ENCODE measurements around the gene SRGAP3. TPM values are rescaled to one million over a fixed set of nuclear protein-coding genes. Genes with fewer than 3 reads are reported as not detected.
A peak's percentile ranks its signal among the peaks of the same experiment; 100 is the strongest.

The SRGAP3 gene
- total RNA-seq, 1 experiment from 2014 or later, result 5.3 TPM

GRCh38 chr3:9225268-9225667 is 24.2 kb downstream of the SRGAP3 start:
- DNase-seq, result peak; percentile 48
- Histone ChIP-seq H3K27me3 (ENCODE audit: control insufficient read depth, insufficient read depth, low read length) (no peaks in the 10 kb centered on the region), H3K4me3 (ENCODE audit: insufficient read depth, low read depth, low read length) (no peak overlapping the region), H3K36me3 (replicated peaks; ENCODE audit: control insufficient read depth, insufficient read depth, low read length) (no peaks in the 10 kb centered on the region)

DNA sequence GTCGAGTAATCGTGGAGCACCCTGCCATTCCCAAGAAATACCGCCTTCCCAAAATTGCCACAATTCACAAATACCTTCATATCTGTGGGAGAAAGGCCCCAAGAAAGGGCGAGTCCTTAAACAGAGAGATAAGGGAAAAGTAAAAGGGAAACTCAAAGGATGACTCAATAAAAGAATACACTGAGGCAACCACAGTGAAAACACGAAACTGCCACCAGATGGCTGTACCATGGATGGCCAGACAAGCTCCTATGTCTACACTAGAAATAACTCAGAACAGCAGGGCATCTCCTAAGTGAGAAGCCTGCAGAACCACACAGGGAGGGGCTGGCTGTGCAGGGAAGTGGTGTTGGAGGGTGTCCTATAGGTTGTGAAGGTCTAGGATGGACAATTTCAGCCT is 25.0 kb downstream of the SRGAP3 start:
- DNase-seq, result no peak
- no peak overlapping the region for H3K4me3 ChIP-seq (ENCODE audit: insufficient read depth, low read depth, low read length)
- no peaks in the 10 kb centered on the region for H3K36me3 ChIP-seq (replicated peaks; ENCODE audit: control insufficient read depth, insufficient read depth, low read length)
- no peaks in the 10 kb centered on the region for H3K27me3 ChIP-seq (ENCODE audit: control insufficient read depth, insufficient read depth, low read length)

- Histone ChIP-seq H3K36me3 (replicated peaks; ENCODE audit: control insufficient read depth, insufficient read depth, low read length) (no peaks in the 10 kb centered on the region), H3K4me3 (ENCODE audit: insufficient read depth, low read depth, low read length) (no peak overlapping the region), H3K27me3 (ENCODE audit: control insufficient read depth, insufficient read depth, low read length) (no peaks in the 10 kb centered on the region)
- no peak for DNase-seq
These were observed 25.8 kb downstream of the SRGAP3 start for GRCh38 chr3:9223672-9224071.

DNA sequence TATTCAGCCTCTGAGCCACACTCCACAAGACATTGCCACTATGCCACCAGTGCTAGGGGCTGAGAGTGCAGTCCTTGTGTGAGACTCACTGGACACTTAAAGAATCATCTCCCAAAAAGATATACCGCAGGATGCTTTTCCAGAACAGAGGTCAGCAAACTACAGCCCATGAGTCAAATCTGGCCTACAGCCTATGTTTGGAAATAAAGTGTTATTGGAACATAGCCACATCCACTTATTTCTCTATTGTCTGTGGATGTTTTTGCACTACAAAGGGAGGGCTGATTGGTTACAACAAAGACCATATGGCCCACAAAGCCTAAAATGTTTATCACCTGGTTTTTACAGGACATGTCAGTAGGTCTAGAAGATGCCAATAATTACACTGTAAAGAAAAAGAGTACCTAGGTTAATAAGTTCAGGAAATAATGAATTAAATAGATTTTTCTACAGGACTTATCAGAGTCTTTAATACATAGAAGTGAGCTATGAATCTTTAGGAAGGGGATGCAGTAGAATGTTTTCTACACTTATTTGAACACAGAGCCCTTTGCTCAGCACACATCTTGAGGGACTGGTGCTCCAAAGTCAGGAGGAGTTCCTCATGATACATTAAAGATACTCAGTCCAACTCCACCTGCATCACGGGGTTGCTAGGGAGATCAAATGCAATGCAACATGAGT is 26.3 kb downstream of the SRGAP3 start:
- no peak for DNase-seq
- Histone ChIP-seq H3K27me3 (ENCODE audit: control insufficient read depth, insufficient read depth, low read length) (no peaks in the 10 kb centered on the region), H3K36me3 (replicated peaks; ENCODE audit: control insufficient read depth, insufficient read depth, low read length) (no peaks in the 10 kb centered on the region), H3K4me3 (ENCODE audit: insufficient read depth, low read depth, low read length) (no peak overlapping the region)

GRCh38 chr3:9222049-9222448 is 27.4 kb downstream of the SRGAP3 start:
- no peaks in the 10 kb centered on the region for H3K36me3 ChIP-seq (replicated peaks; ENCODE audit: control insufficient read depth, insufficient read depth, low read length)
- H3K27me3 ChIP-seq (ENCODE audit: control insufficient read depth, insufficient read depth, low read length), result no peaks in the 10 kb centered on the region
- no peak for DNase-seq
- H3K4me3 ChIP-seq (ENCODE audit: insufficient read depth, low read depth, low read length), result no peak overlapping the region

DNA sequence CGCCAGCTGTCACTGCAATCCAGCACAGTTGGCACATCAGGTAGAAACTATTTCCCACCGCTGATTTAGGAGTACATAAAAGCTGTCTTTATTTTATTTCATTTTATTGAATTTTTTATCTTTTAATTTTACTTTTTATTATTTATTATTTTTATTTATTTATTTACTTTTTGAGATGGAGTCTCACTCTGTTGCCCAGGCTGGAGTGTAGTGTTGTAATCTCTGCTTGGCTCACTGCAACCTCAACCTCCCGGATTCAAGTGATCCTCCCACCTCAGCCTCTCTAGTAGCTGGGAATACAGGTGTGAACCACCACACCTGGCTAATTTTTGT is 31.0 kb downstream of the SRGAP3 start:
- H3K4me3 ChIP-seq (ENCODE audit: insufficient read depth, low read depth, low read length), result no peak overlapping the region
- no peaks in the 10 kb centered on the region for H3K36me3 ChIP-seq (replicated peaks; ENCODE audit: control insufficient read depth, insufficient read depth, low read length)
- no peaks in the 10 kb centered on the region for H3K27me3 ChIP-seq (ENCODE audit: control insufficient read depth, insufficient read depth, low read length)
- no peak for DNase-seq

DNA sequence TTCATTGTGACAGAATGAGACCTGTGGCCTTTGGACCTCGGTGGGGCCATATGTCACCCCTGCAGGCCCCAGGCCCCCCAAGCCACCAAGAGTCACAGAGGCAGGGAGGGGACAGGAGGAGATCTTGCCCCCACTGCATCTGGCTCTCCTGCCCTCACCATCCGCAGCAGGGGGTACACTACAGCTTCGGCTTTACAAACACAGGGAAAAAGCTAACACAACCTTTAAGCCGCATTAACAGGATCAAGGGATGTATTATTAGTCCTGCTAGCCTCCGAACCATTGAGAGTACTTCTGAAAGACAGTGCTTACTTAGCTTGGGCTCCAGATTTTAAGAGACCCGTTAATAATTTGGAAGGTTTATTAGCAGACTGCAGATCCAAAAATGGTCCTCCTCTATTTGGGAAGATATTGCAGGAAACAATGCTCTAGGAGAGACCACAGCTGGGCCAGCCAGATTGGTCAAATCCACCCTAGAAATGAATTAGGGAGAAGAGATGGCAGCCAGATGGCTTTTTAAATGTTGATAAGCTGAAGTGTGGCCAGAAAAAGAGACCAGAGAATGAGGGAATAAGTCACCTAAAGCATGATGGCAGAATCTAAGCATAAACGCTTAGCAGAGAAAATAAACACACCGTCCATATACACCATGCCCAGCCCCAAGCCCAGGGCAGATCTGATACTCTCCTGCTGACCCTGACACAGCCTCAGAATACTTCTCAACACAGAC is 31.5 kb downstream of the SRGAP3 start:
- Histone ChIP-seq H3K4me3 (ENCODE audit: insufficient read depth, low read depth, low read length) (no peak overlapping the region), H3K27me3 (ENCODE audit: control insufficient read depth, insufficient read depth, low read length) (no peaks in the 10 kb centered on the region), H3K36me3 (replicated peaks; ENCODE audit: control insufficient read depth, insufficient read depth, low read length) (no peaks in the 10 kb centered on the region)
- DNase-seq, result no peak

GRCh38 chr3:9216736-9217135 is 32.7 kb downstream of the SRGAP3 start:
- DNase-seq, result no peak
- H3K36me3 ChIP-seq (replicated peaks; ENCODE audit: control insufficient read depth, insufficient read depth, low read length), result no peaks in the 10 kb centered on the region
- no peak overlapping the region for H3K4me3 ChIP-seq (ENCODE audit: insufficient read depth, low read depth, low read length)
- no peaks in the 10 kb centered on the region for H3K27me3 ChIP-seq (ENCODE audit: control insufficient read depth, insufficient read depth, low read length)

DNA sequence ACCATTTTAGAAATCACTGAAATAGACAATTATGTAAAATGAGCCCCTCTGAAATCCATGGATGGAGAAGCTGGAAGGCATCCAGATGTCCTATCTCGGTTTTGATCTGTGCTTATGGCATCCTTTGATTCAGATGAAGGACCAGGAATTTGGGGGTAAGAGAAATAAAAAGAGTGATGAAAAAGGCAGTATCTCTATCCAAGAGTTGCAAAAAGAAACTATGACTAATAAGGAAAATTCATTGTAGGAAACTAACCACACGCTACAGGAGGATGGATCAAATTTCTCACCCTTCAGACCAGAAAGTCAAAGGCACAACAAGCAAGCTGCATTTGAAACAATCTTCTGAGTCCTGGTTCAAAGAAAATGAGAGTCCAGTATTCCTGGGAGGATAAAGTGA is 34.8 kb downstream of the SRGAP3 start:
- H3K27me3 ChIP-seq (ENCODE audit: control insufficient read depth, insufficient read depth, low read length), result no peaks in the 10 kb centered on the region
- no peak for DNase-seq
- H3K4me3 ChIP-seq (ENCODE audit: insufficient read depth, low read depth, low read length), result no peak overlapping the region
- H3K36me3 ChIP-seq (replicated peaks; ENCODE audit: control insufficient read depth, insufficient read depth, low read length), result no peaks in the 10 kb centered on the region

- no peak for DNase-seq
- no peaks in the 10 kb centered on the region for H3K36me3 ChIP-seq (replicated peaks; ENCODE audit: control insufficient read depth, insufficient read depth, low read length)
- no peak overlapping the region for H3K4me3 ChIP-seq (ENCODE audit: insufficient read depth, low read depth, low read length)
- H3K27me3 ChIP-seq (ENCODE audit: control insufficient read depth, insufficient read depth, low read length), result no peaks in the 10 kb centered on the region
These were observed 35.3 kb downstream of the SRGAP3 start for GRCh38 chr3:9214185-9214584.

GRCh38 chr3:9213019-9213634 is 36.3 kb downstream of the SRGAP3 start:
- no peak for DNase-seq
- Histone ChIP-seq H3K27me3 (ENCODE audit: control insufficient read depth, insufficient read depth, low read length) (no peaks in the 10 kb centered on the region), H3K36me3 (replicated peaks; ENCODE audit: control insufficient read depth, insufficient read depth, low read length) (no peaks in the 10 kb centered on the region), H3K4me3 (ENCODE audit: insufficient read depth, low read depth, low read length) (no peak overlapping the region)

GRCh38 chr3:9211155-9211950 is 38.1 kb downstream of the SRGAP3 start:
- Histone ChIP-seq H3K27me3 (ENCODE audit: control insufficient read depth, insufficient read depth, low read length) (no peaks in the 10 kb centered on the region), H3K4me3 (ENCODE audit: insufficient read depth, low read depth, low read length) (no peak overlapping the region), H3K36me3 (replicated peaks; ENCODE audit: control insufficient read depth, insufficient read depth, low read length) (no peaks in the 10 kb centered on the region)
- no peak for DNase-seq

DNA sequence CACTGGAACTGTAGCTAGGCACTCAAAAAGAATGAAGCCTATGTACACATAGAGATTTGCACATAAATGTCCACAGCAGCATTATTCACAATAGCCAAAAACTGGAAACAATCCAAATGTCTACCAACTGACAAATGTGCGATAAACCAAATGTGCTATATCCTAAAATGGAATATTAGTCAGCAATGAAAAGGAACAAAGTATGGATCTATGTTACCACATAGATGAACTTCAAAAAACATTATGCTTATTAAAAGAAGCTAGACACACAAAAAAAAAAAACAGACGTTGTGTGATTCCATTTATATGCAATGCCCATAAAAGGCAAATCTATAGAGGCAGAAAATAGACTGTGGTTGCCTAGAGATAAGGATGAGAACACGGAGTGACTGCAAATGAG is 39.7 kb downstream of the SRGAP3 start:
- no peaks in the 10 kb centered on the region for H3K36me3 ChIP-seq (replicated peaks; ENCODE audit: control insufficient read depth, insufficient read depth, low read length)
- no peak overlapping the region for H3K4me3 ChIP-seq (ENCODE audit: insufficient read depth, low read depth, low read length)
- DNase-seq, result no peak
- no peaks in the 10 kb centered on the region for H3K27me3 ChIP-seq (ENCODE audit: control insufficient read depth, insufficient read depth, low read length)

GRCh38 chr3:9208605-9209152 is 40.8 kb downstream of the SRGAP3 start:
- DNase-seq, result no peak

More at GRCh38 chr3:9208605-9209152, 40.8 kb downstream of the SRGAP3 start:
- H3K27me3 ChIP-seq (ENCODE audit: control insufficient read depth, insufficient read depth, low read length), result no peaks in the 10 kb centered on the region
- no peak overlapping the region for H3K4me3 ChIP-seq (ENCODE audit: insufficient read depth, low read depth, low read length)
- no peaks in the 10 kb centered on the region for H3K36me3 ChIP-seq (replicated peaks; ENCODE audit: control insufficient read depth, insufficient read depth, low read length)

Measured in H7 (cell line).